ENCODE results near the gene TMEM143.

TMEM143 gene

GRCh38 chr19:48401287-48401686 is 37.5 kb upstream of the TMEM143 start:
- Histone ChIP-seq H2AFZ (no peak overlapping the region), H3K4me2 (ENCODE audit: low read length) (no peak overlapping the region), H3K4me1 (no peaks in the 10 kb centered on the region), H3K36me3 (ENCODE audit: control insufficient read depth, insufficient read depth, low read length) (no peaks in the 10 kb centered on the region), H3K9ac (no peak overlapping the region), H3K27ac (no peak overlapping the region), H3K4me3 (ENCODE audit: low read depth, low read length) (no peak overlapping the region), H3K79me2 (no peaks in the 10 kb centered on the region), H3K9me3 (ENCODE audit: control insufficient read depth, low read length) (no peaks in the 10 kb centered on the region), H3K27me3 (ENCODE audit: control insufficient read depth, insufficient read depth, low read length) (no peaks in the 10 kb centered on the region)
- TF ChIP-seq CTCF (IDR thresholded peaks at IDR 0.05) = no peak

- Histone ChIP-seq H3K4me3 (ENCODE audit: low read depth, low read length) (no peak overlapping the region), H3K4me2 (ENCODE audit: low read length) (no peak overlapping the region), H2AFZ (no peak overlapping the region), H3K9me3 (ENCODE audit: control insufficient read depth, low read length) (no peaks in the 10 kb centered on the region), H3K36me3 (ENCODE audit: control insufficient read depth, insufficient read depth, low read length) (no peaks in the 10 kb centered on the region), H3K27ac (no peak overlapping the region), H3K79me2 (no peaks in the 10 kb centered on the region), H3K9ac (no peak overlapping the region), H3K27me3 (ENCODE audit: control insufficient read depth, insufficient read depth, low read length) (no peaks in the 10 kb centered on the region), H3K4me1 (no peaks in the 10 kb centered on the region)
- no peak for TF ChIP-seq CTCF (IDR thresholded peaks at IDR 0.05)
These were observed 36.4 kb upstream of the TMEM143 start for GRCh38 chr19:48400018-48400742.

- Histone ChIP-seq H3K9ac (no peak overlapping the region), H3K79me2 (no peaks in the 10 kb centered on the region), H3K9me3 (ENCODE audit: control insufficient read depth, low read length) (no peaks in the 10 kb centered on the region), H3K4me3 (ENCODE audit: low read depth, low read length) (peak overlapping the region; percentile 57), H3K4me2 (ENCODE audit: low read length) (peak overlapping the region; percentile 83), H3K27ac (no peak overlapping the region), H3K4me1 (no peaks in the 10 kb centered on the region), H2AFZ (peak overlapping the region; percentile 54), H3K36me3 (ENCODE audit: control insufficient read depth, insufficient read depth, low read length) (no peaks in the 10 kb centered on the region), H3K27me3 (ENCODE audit: control insufficient read depth, insufficient read depth, low read length) (no peaks in the 10 kb centered on the region)
- TF ChIP-seq CTCF (IDR thresholded peaks at IDR 0.05) = no peak
These were observed 34.9 kb upstream of the TMEM143 start for GRCh38 chr19:48398375-48399235.

- no peaks in the 10 kb centered on the region for H3K27me3 ChIP-seq (ENCODE audit: control insufficient read depth, insufficient read depth, low read length)
These were observed 34.3 kb upstream of the TMEM143 start for GRCh38 chr19:48398102-48398374.

More at GRCh38 chr19:48398102-48398374, 34.3 kb upstream of the TMEM143 start:
- no peak overlapping the region for H3K27ac ChIP-seq
- H3K4me1 ChIP-seq = no peaks in the 10 kb centered on the region
- H3K4me3 ChIP-seq (ENCODE audit: low read depth, low read length) = peak overlapping the region; percentile 57
- no peak for TF ChIP-seq CTCF (IDR thresholded peaks at IDR 0.05)
- no peaks in the 10 kb centered on the region for H3K36me3 ChIP-seq (ENCODE audit: control insufficient read depth, insufficient read depth, low read length)
- no peaks in the 10 kb centered on the region for H3K9me3 ChIP-seq (ENCODE audit: control insufficient read depth, low read length)
- no peaks in the 10 kb centered on the region for H3K79me2 ChIP-seq
- H3K9ac ChIP-seq = no peak overlapping the region
- peak overlapping the region; percentile 54 for H2AFZ ChIP-seq
- H3K4me2 ChIP-seq (ENCODE audit: low read length) = peak overlapping the region; percentile 83
